DMS153 treated with DMSO at 0.1 percent for 48 hours (cell line): Measurements from ENCODE around the gene PPFIA1.
"Not testable (repeated sequence)": the region's sequence is repeated elsewhere in the genome, so short reads cannot be mapped to it uniquely, and the experiment has no call there.

ENCODE experiments used
- DNase-seq: peaks from one replicate; lab custom pipeline; 2025; ENCODE audit not compliant: unreplicated experiment; lab: John Stamatoyannopoulos, UW

Gene PPFIA1

GRCh38 chr11:70250876-70251658 is 19.4 kb upstream of the PPFIA1 start:
- no peak for DNase-seq

DNA sequence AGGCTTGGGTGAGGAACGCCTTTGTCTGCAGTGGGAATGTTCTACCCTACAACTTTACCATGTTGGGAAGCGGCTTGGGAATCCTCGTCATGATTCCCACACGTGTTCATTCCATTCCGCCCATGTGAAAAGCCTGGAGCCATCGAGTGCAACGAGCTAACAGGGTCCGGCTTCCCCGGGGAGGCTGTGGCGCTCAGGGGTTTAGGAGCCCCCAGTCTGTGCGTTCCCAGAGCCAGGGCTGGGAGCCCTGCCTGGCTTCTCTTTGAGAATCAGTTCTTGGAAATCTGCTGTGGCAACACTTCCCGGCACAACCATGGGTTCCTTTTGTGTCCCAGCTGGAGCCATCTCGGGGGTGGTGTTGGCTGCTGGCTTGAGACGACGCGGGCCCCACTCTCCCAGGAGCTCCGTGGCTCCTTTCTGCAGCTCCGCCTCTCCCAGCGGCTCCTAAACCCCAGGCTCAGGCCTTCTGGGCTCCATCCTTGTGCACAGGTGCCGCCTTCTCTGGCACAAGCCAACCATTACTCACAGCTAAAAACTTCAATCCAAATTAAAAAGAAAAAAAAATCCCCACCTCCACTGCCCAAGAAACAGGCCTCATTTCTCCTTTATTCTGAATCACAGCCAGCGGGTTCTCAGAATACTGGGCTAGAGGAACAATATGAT is 18.7 kb upstream of the PPFIA1 start:
- no peak for DNase-seq

DNA sequence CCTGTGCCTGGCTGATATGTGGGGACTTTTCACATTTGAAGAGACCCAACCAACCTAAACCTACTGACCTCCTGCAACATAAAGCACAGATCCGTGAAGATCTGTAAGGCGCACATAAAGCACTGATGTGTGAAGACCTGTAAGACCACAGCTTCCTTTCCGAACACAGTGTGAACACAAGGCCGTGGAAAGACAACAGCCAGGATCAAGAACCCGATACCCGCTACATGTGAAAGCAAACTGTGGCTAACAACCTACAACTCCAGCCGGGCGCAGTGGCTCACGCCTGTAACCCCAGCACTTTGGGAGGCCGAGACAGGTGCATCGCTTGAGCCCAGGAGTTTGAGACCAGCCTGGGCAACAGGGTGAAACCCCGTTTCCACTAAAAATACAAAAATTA is 17.6 kb upstream of the PPFIA1 start:
- DNase-seq, result no peak

DNA sequence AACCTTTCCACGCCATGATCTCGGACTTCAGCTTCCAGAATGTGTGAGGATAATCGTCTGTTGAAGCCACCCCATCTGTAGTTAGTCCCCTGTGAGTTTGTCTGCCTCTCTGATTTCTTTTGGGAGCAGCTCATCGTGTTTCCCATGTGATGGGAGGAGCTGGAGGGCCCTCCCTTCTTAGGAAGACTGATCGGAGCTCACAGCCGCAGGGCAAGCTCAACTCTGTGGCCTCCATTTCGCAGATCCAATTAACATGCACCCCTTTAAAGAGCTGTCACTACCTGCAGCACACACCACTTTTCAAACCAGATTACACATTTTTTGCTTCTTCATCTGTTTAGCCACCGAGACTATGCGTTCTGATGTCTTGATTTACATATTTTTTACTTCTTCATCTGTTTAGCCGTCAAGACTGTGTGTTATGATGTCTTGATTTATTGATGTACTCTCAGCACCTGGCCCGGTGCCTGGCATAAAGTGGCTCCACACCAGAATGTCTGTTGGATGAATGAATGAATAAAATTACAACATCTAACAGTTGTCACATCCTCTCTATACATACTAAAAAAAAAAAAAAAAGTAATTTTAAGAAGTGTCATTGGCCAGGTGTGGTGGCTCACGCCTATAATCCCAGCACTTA is 14.9 kb upstream of the PPFIA1 start:
- no peak for DNase-seq

DNA sequence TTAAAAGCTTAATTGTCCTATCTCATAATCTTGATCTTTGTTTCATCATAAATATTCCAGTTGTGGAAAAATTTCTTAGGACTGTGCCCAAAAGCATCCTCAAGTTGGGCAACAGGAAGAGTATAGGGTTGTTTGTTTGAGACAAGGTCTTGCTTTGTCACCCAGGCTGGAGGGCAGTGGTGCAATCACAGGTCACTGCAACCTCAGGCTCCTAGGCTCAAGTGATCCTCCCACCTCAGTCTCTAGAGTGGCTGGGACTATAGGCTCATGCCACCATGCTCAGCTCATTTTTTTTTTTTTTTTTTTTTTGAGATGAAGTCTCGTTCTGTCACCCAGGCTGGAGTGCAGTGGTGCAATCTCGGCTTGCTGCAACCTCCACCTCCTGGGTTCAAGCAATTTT is 11.4 kb upstream of the PPFIA1 start:
- DNase-seq, result not testable (repeated sequence)

GRCh38 chr11:70262951-70263350 is 7.5 kb upstream of the PPFIA1 start:
- no peak for DNase-seq

GRCh38 chr11:70263363-70263762 is 7.1 kb upstream of the PPFIA1 start:
- no peak for DNase-seq

DNA sequence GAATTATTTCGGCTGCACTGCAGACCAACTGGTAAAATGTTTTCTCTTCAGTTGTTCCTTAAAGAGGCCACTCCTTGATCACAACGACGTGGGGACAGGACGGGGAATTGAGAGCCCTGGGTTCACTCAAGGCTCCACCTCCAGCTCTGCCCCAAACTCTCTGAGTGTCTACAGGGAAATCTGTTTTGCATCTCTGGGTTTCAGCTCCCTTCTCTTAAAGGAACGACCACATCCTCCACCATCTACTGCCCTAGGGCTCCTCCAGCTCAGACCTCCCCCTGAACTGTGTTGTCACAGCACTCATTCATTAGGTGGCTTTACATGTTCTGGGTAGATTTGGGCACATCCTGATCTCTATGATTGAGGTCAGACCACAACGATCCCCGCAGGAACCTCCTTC is 5.1 kb upstream of the PPFIA1 start:
- no peak for DNase-seq

DNA sequence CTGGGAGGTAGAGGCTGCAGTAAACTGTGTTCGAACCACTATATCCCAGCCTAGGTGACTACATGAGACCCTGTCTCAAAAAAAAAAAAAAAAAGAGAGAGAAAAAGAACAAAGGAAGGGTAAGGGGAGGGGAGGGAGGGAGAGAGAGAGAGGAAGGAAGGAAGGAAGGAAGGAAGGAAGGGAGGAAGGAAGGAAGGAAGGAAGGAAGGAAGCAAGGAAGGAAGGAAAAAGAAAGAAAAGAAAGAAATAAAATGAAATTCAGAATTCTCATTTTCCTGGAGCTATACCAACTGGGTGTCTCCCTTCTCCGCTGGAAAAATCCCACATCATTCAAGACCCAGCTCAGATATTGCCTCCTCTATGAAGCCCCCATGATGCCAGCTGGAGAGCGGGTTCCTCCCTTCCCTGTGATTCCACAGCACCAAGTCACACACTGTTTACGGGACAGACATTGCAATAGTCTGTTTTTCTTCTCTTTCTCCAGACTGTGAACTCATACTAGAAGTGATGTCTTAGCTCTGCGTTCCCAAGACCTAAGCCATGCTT is 3.0 kb upstream of the PPFIA1 start:
- no peak for DNase-seq

GRCh38 chr11:70268526-70268925 is 2.0 kb upstream of the PPFIA1 start:
- DNase-seq, result no peak

GRCh38 chr11:70270877-70271648 is 573 bp downstream of the PPFIA1 start:
- no peak for DNase-seq

- no peak for DNase-seq
Measured at GRCh38 chr11:70271649-70271953, 1.1 kb downstream of the PPFIA1 start.

DNA sequence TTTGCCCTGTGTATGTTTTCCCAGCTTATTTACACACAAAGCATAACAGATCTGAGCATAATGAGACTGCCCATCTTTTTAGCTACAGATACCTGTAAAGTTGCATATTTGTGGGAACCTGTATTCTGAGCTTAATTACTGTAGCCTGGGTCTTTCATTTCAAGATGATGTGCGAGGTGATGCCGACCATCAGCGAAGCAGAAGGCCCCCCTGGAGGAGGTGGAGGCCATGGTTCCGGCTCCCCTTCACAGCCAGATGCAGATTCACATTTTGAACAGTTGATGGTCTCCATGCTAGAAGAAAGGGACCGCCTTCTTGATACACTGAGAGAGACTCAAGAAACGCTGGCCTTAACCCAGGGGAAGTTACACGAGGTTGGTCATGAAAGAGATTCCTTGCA is 1.5 kb downstream of the PPFIA1 start:
- DNase-seq, result no peak

DNA sequence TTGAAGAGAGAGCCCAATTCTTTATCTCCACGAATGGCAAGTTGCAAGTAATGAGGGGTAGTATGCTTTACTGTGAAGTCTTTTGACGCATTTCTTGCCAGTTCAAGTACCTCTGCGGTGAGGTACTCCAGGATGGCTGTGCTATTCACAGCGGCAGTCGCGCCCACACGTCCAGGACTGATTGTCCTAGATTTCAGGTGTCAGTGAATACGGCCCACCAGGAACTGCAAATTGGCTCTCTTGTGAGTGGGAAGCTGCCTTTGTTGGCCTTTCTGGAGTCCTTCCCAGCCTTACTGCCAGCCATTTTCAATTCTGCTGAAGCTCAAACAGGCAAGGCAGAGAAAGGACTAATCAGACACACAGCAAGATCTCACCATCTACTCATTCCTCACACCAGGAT is 8.5 kb downstream of the PPFIA1 start:
- DNase-seq, result no peak

DNA sequence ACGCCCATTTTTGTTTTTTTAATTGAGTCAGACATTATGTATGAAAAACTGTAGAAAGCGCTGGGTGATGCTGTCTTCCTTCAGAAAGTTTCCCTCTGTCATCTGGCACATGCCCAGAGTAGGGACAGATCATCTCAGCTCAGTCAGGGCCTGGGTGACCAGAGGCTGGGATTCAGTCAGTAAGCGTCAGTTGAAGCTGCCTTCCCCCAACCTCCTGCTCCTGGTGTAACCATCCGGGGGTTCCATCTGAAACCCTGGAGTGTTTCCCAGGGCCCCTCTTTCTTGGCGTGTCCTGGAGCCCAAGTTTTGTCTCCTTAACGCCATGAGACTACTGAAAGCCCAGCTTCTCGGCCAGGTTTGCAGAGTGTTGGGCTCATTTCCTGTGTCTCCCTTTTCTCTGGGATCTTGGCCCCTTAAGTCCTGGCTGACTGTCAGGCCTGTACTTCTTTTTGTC is 10.7 kb downstream of the PPFIA1 start:
- DNase-seq, result no peak

- DNase-seq, result no peak
Measured at GRCh38 chr11:70282012-70282411, 11.5 kb downstream of the PPFIA1 start.

GRCh38 chr11:70288721-70289120 is 18.2 kb downstream of the PPFIA1 start:
- DNase-seq, result no peak

DNA sequence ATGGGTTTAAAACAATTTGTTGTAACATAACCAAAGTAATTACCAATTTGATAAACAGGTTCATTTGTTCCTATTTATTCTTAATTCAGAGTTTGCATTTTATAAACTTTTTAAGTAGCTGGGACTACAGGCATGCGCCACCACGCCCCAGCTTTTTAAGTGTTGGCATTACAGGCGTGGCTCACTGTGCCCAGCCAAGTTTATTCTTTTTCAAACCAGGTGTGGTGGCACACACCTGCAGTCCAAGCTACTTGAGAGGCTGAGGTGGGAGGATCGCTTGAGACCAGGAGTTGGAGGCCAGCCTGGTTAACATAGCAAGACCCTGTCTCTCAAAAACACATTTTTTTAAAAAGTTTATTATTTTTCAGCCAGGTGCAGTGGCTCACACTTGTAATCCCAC is 19.1 kb downstream of the PPFIA1 start:
- no peak for DNase-seq

DNA sequence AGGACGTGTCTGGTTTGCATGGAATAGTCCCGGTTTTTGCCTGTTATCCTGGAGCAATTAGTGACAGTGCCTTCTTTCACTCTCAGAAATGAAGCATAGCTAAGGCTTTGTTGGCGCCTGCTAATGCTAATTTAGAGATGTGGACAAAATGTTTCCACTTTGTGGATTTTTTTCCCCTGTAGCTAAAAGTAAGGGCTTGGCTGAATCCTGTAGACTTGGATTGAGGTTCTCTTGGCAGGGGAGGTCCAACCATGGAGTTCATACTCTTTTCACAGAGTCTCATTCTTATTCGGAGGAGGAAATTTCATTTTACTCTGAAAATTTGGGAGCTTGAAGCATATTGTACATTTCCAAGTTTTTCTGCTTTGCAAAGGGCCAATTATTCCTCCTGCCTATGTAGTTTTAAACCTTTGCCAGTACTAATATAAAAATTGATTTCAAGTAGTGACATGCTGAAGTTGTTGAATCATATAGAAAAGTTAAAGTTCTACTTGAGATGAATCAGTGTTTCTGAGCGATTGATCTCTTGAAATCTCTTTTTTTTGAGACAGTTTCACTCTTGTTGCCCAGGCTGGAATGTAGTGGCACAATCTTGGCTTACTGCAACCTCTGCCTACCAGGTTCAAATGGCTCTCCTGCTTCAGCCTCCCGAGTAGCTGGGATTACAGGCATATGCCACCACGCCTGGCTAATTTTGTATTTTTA is 20.0 kb downstream of the PPFIA1 start:
- no peak for DNase-seq

GRCh38 chr11:70292166-70292565 is 21.7 kb downstream of the PPFIA1 start:
- no peak for DNase-seq

GRCh38 chr11:70292863-70293262 is 22.4 kb downstream of the PPFIA1 start:
- no peak for DNase-seq
